ENCODE results near the gene PROM2.

GRCh38 chr2:95275601-95276243 lies 1.5 kb downstream of the PROM2 start:
- TF ChIP-seq, protein P1, sequence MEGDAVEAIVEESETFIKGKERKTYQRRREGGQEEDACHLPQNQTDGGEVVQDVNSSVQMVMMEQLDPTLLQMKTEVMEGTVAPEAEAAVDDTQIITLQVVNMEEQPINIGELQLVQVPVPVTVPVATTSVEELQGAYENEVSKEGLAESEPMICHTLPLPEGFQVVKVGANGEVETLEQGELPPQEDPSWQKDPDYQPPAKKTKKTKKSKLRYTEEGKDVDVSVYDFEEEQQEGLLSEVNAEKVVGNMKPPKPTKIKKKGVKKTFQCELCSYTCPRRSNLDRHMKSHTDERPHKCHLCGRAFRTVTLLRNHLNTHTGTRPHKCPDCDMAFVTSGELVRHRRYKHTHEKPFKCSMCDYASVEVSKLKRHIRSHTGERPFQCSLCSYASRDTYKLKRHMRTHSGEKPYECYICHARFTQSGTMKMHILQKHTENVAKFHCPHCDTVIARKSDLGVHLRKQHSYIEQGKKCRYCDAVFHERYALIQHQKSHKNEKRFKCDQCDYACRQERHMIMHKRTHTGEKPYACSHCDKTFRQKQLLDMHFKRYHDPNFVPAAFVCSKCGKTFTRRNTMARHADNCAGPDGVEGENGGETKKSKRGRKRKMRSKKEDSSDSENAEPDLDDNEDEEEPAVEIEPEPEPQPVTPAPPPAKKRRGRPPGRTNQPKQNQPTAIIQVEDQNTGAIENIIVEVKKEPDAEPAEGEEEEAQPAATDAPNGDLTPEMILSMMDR (conservative IDR thresholded peaks at IDR 0.05), result no peak
- no peak; the same call in 1 of the 2 replicates for TF ChIP-seq ZFX (IDR thresholded peaks at IDR 0.05)
